Iris pigment epithelial cell (primary cell): ENCODE measurements around the gene MAFG.
"Not testable (repeated sequence)": the region's sequence is repeated elsewhere in the genome, so short reads cannot be mapped to it uniquely, and the experiment has no call there.

ENCODE experiments used
- DNase-seq: peaks from one replicate; pipeline ENCODE4 v3.0.0-alpha.2; 2011; ENCODE audit warnings: low read depth

Gene MAFG

GRCh38 chr17:81958633-81959342 lies 31.3 kb upstream of the MAFG start:
- DNase-seq: no peak

GRCh38 chr17:81957691-81958432 lies 30.3 kb upstream of the MAFG start:
- DNase-seq: no peak

GRCh38 chr17:81956607-81957589 lies 29.4 kb upstream of the MAFG start:
- no peak for DNase-seq

DNA sequence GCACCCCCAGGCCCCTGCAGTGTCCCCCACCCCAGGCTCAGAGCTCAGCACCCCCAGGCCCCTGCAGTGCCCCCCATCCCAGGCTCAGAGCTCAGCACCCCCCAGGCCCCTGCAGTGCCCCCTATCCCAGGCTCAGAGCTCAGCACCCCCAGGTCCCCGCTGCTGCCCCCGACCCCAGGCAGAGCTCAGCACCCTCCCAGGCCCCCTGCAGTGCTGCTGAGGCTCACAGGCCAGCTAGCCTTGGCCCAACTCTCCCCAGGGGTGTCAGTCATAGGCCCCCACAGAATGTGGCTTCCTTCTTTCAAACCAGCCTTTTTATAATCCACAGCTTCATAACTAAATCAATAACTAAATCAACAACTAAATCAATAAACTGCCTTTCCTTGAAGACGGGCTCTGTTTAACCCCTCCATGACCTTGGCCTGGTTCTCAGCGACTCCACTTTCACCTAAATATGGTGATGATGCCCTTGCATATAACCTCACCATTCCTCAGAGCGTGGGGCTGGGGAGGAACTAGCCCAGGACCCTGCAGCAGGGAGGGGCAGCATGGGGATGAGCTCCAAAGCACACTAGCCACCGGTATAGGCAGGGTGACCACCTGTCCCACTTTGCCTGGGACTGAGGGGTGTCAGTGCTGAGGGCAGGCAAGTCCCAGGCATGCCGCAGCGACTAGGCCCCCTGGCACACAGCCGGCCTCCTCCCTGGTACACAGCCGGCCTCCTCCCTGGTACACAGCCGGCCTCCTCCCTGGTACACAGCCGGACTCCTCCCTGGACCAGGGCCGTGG lies 28.4 kb upstream of the MAFG start:
- DNase-seq: no peak

DNA sequence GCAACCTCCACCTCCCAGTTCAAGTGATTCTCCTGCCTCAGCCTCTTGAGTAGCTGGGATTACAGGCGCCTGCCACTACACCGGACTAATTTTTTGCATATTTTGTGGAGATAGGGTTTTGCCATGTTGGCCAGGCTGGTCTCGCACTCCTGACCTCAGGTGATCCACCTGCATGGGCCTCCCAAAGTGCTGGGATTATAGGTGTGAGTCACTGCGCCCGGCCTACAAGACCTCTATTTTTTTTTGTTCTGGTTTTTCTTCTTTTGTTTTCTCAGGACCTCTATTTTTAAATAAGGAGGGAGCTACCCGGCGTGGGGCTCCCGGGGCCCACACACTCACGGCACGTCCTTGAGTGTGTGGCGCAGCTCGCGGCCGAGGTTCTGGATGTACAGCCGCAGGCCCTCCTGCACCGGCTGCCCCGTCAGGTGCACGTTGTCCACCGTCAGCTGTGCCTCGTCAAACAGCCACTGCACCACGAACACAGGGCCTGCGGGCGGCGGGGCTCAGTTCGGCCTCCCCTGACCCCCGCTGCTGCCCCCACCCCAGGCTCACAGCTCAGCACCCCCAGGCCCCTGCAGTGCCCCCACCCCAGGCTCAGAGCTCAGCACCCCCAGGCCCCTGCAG lies 27.6 kb upstream of the MAFG start:
- DNase-seq: no peak

GRCh38 chr17:81954131-81955057 lies 26.9 kb upstream of the MAFG start:
- DNase-seq: no peak

- DNase-seq: not testable (repeated sequence)
These were observed 25.9 kb upstream of the MAFG start for GRCh38 chr17:81953443-81953842.

GRCh38 chr17:81952792-81953228 lies 25.3 kb upstream of the MAFG start:
- no peak for DNase-seq

DNA sequence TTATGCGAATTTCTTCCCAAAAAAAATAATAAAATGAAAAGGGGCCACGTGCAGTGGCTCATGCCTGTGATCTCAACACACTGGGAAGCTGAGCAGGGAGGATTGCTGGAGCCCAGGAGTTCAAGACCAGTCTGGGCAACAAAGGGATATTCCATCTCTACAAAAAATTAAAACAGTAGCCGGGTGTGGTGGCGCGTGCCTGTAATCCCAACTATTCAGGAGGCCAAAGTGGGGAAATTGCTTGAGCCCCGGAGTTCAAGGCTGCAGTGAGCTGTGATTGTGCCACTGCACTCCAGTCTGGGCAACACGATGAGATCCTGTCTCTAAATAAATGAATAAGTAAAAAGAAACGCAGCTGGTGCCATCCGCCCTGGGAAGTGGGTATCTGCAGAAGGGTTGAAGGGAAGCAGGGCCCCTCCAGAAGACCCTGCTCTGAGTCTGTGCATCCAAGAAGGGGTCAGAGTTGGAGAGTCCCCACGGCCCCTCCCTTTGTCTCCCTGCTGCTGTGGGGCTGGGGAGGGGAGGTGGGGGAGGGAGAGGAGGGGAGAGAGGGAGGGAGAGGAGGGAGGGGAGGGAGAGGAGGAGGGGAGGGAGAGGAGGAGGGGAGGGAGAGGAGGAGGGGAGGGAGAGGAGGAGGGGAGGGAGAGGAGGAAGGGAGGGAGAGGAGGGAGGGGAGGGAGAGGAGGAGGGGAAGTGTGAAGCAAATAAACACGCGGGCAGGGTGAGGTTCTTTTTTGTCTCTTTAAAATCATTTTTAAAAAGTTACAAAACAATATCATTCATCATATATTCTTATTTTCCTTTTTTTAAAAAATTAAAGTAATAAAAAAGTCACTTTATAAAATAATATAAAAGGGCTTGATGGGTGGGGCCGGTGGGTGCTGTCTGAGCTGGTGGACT lies 24.5 kb upstream of the MAFG start:
- DNase-seq: no peak

GRCh38 chr17:81950501-81950900 lies 23.0 kb upstream of the MAFG start:
- no peak for DNase-seq

GRCh38 chr17:81948635-81949378 lies 21.3 kb upstream of the MAFG start:
- no peak for DNase-seq

DNA sequence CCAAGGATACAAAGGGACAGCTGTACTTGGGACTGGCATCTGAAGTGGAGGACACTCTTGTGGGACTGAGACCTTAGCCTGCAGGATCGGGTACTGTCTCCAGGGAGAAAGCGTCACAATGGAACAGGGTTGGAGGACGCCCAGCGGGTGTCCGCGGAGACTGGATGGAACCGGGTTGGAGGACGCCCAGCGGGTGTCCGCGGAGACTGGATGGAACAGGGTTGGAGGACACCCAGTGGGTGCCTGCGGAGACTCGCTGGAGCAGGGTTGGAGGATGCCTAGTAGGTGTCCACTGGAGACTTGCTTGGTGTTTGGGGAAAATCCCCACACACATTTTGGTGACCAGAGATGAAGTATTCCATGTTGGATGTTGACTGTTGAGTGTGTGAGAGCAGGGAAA lies 19.7 kb upstream of the MAFG start, which contains the start of gene MYADML2:
Gene MYADML2 (minus strand): TSS at position 45 of the 400 bp plus-strand sequence. CDS start 5,492 bp downstream, outside the sequence.
- no peak for DNase-seq

GRCh38 chr17:81944858-81945257 lies 17.3 kb upstream of the MAFG start:
- DNase-seq: no peak

GRCh38 chr17:81942167-81942553 lies 14.6 kb upstream of the MAFG start:
- DNase-seq: no peak

DNA sequence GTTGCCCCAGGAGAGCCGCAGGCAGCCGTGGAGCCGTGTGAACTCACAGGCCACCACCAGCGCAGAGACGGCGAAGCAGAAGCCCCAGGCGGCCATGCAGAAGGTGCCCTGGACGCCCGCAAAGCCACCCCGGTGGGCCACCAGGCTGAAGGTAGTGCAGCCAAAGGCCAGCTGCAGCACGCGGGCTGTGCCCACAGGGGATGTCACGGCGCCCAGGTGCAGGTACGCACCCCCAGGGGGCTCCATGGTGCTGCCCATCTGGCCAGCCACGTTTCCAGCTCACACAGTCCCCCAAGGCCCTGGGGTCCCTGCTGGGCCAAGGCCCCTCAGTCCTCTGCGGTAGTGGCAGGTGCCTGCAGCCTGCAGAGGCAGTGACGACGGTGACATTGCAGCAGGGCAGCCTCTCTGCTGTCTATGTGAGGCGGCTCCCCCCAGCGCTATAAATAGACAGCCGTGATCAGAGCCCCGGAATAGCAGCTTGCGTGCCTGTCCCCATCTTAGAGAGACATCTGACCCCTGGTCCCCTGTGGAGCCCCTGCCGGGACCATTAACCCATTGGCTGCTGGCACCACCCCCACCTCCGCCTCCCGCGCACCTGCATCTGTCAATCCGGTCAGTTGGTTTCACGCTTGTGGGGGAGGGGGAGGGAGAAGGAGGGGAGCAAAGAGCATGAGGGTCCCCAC lies 14.1 kb upstream of the MAFG start:
- DNase-seq: no peak

GRCh38 chr17:81940538-81941483 lies 13.3 kb upstream of the MAFG start:
- DNase-seq: no peak
